H1 (cell line): ENCODE results near the gene ATP6V0E2. TPM values are rescaled to one million over a fixed set of nuclear protein-coding genes. Genes with fewer than 3 reads are reported as not detected.

Source experiments
- CTCF ChIA-PET: fragments of 300-600 bp; sonication (Branson Sonifier 250); formaldehyde crosslinking; loops from one replicate; lab custom pipeline; 2021; ENCODE audit not compliant: partially characterized antibody; lab: Charles Lee
- POLR2A ChIA-PET: fragments of 300-600 bp; sonication (Branson Sonifier 250); formaldehyde crosslinking; loops from one replicate; lab custom pipeline; 2021; ENCODE audit warnings: inconsistent platforms; ENCODE audit not compliant: partially characterized antibody; lab: Charles Lee
- DNase-seq, 2 experiments: peaks; one replicate each; pipeline versions ENCODE4 v3.0.0 to v3.0.0-alpha.2; 2010 to 2022; ENCODE audit warnings: low spot score in 2 of 2, low read depth in 1 of 2, mixed read lengths in 1 of 2
- FAIRE-seq: peaks from 2 replicates; lab custom pipeline; 2011; peaks lifted over from hg19 to GRCh38; lab: Jason Lieb, UNC
- H2AFZ ChIP-seq: 2 replicates; pipeline ENCODE4 v1.8.1; 2012; ENCODE audit warnings: low read length, inconsistent platforms
- H2AK5ac ChIP-seq: 2 replicates; pipeline ENCODE4 v1.6.1; 2013; ENCODE audit warnings: low read depth, low read length
- H2BK120ac ChIP-seq: replicated peaks from 2 replicates; pipeline ENCODE3; 2013; ENCODE audit warnings: low read depth, low read length, inconsistent platforms
- H2BK12ac ChIP-seq: 2 replicates; pipeline ENCODE4 v1.6.1; 2013; ENCODE audit warnings: low read depth, low read length
- H2BK15ac ChIP-seq: 2 replicates; pipeline ENCODE4 v1.6.1; 2013; ENCODE audit warnings: low read length
- H2BK20ac ChIP-seq: 2 replicates; pipeline ENCODE4 v1.6.1; 2013; ENCODE audit warnings: low read length
- H2BK5ac ChIP-seq: 2 replicates; pipeline ENCODE4 v1.6.1; 2013; ENCODE audit warnings: low read depth, low read length
- H3K14ac ChIP-seq: 2 replicates; pipeline ENCODE4 v1.6.1; 2013; ENCODE audit warnings: inconsistent platforms; ENCODE audit not compliant: insufficient read length
- H3K18ac ChIP-seq: 2 replicates; pipeline ENCODE4 v1.6.1; 2013; ENCODE audit warnings: low read length; ENCODE audit errors: extremely low read depth
- H3K23ac ChIP-seq: 2 replicates; pipeline ENCODE4 v1.6.1; 2013; ENCODE audit warnings: inconsistent platforms; ENCODE audit not compliant: insufficient read length
- H3K23me2 ChIP-seq: 2 replicates; pipeline ENCODE4 v1.6.1; 2013; ENCODE audit warnings: low read depth, low read length
- H3K27ac ChIP-seq: 2 replicates; pipeline ENCODE4 v1.6.1; 2011; ENCODE audit warnings: low read depth, low read length, inconsistent platforms
- H3K27me3 ChIP-seq, 4 experiments: replicated peaks in 1 of 4; 1 replicate in 1 of 4; 2 replicates in 3 of 4; pipeline versions ENCODE4 v1.6.1 to v1.8.1; 2011 to 2013; ENCODE audit warnings: low read length in 3 of 4, mild to moderate bottlenecking in 3 of 4, inconsistent platforms in 2 of 4, mixed read lengths in 2 of 4, moderate library complexity in 1 of 4; ENCODE audit not compliant: control insufficient read depth in 3 of 4, insufficient read depth in 3 of 4; ENCODE audit errors: extremely low read depth in 1 of 4
- H3K36me3 ChIP-seq, 4 experiments: 2 replicates each; pipeline versions ENCODE4 v1.6.1 to v1.8.1; 2011 to 2013; ENCODE audit warnings: mild to moderate bottlenecking in 4 of 4, low read length in 3 of 4, moderate library complexity in 2 of 4, control low read depth in 1 of 4, inconsistent platforms in 1 of 4; ENCODE audit not compliant: insufficient read depth in 4 of 4, control insufficient read depth in 2 of 4
- H3K4ac ChIP-seq: replicated peaks from 2 replicates; pipeline ENCODE3; 2013; ENCODE audit warnings: low read length, low read depth, mixed read lengths, inconsistent platforms; ENCODE audit not compliant: insufficient read length
- H3K4me1 ChIP-seq, 4 experiments: replicated peaks in 1 of 4; 1 replicate in 1 of 4; 2 replicates in 3 of 4; pipeline versions ENCODE4 v1.6.1 to v1.8.1; 2011 to 2013; ENCODE audit warnings: low read length in 3 of 4, inconsistent platforms in 2 of 4, mixed read lengths in 1 of 4; ENCODE audit not compliant: insufficient read depth in 4 of 4, control insufficient read depth in 3 of 4
- H3K4me2 ChIP-seq, 2 experiments: 2 replicates each; pipeline versions ENCODE4 v1.6.1 to v1.8.1; 2011 to 2013; ENCODE audit warnings: low read depth in 2 of 2, low read length in 2 of 2, control low read depth in 1 of 2, inconsistent platforms in 1 of 2, mild to moderate bottlenecking in 1 of 2; ENCODE audit not compliant: insufficient read depth in 1 of 2
- H3K4me3 ChIP-seq, 4 experiments: fragments of 200-600, 300-600 bp in 1 of 4; sonication (generic), shearing (Covaris generic), sonication (Bioruptor Twin) in 1 of 4; 2 replicates each; pipeline versions ENCODE4 v1.5.1 to v1.8.1; 2011 to 2016; ENCODE audit warnings: low read length in 4 of 4, low read depth in 3 of 4, control low read depth in 2 of 4, inconsistent platforms in 2 of 4, mild to moderate bottlenecking in 2 of 4, mixed read lengths in 1 of 4, moderate library complexity in 1 of 4; ENCODE audit not compliant: insufficient read depth in 2 of 4; ENCODE audit errors: extremely low read depth in 1 of 4
- H3K56ac ChIP-seq: replicated peaks from 2 replicates; pipeline ENCODE3; 2013; ENCODE audit warnings: low read depth, mild to moderate bottlenecking, mixed read lengths, low read length, inconsistent platforms; ENCODE audit not compliant: insufficient read length
- H3K79me1 ChIP-seq: 2 replicates; pipeline ENCODE4 v1.6.1; 2013; ENCODE audit warnings: low read depth, low read length, control low read depth
- H3K79me2 ChIP-seq, 2 experiments: 2 replicates each; pipeline versions ENCODE4 v1.6.1 to v1.8.1; 2012 to 2013; ENCODE audit warnings: low read length in 2 of 2, mild to moderate bottlenecking in 2 of 2, inconsistent platforms in 1 of 2; ENCODE audit not compliant: insufficient read depth in 2 of 2, control insufficient read depth in 1 of 2
- H3K9ac ChIP-seq, 4 experiments: replicated peaks in 1 of 4; 1 replicate in 1 of 4; 2 replicates in 3 of 4; pipeline versions ENCODE4 v1.6.1 to v1.8.1; 2011 to 2013; ENCODE audit warnings: low read depth in 3 of 4, low read length in 3 of 4, control low read depth in 2 of 4, mild to moderate bottlenecking in 2 of 4, moderate library complexity in 2 of 4, inconsistent platforms in 1 of 4; ENCODE audit errors: extremely low read depth in 1 of 4
- H3K9me3 ChIP-seq, 2 experiments: 2 replicates each; pipeline versions ENCODE4 v1.6.1 to v1.8.1; 2012 to 2013; ENCODE audit warnings: mild to moderate bottlenecking in 2 of 2, moderate library complexity in 2 of 2, control low read depth in 1 of 2, inconsistent platforms in 1 of 2, low read depth in 1 of 2, low read length in 1 of 2, mixed read lengths in 1 of 2; ENCODE audit not compliant: insufficient read depth in 2 of 2
- H4K20me1 ChIP-seq, 2 experiments: replicated peaks in 1 of 2; 2 replicates each; pipeline versions ENCODE3 to v1.8.1; 2011 to 2013; ENCODE audit warnings: inconsistent platforms in 2 of 2, low read length in 2 of 2, mild to moderate bottlenecking in 1 of 2; ENCODE audit not compliant: insufficient read depth in 2 of 2, control insufficient read depth in 1 of 2
- H4K5ac ChIP-seq: 2 replicates; pipeline ENCODE4 v1.6.1; 2013; ENCODE audit warnings: low read length, low read depth, mixed read lengths, inconsistent platforms; ENCODE audit not compliant: insufficient read length
- H4K8ac ChIP-seq: 2 replicates; pipeline ENCODE4 v1.8.0; 2013; ENCODE audit warnings: mild to moderate bottlenecking, moderate library complexity, low read length, inconsistent platforms; ENCODE audit not compliant: insufficient read depth; ENCODE audit errors: extremely low read depth
- H4K91ac ChIP-seq: replicated peaks from 2 replicates; pipeline ENCODE3; 2013; ENCODE audit warnings: low read length, mixed read lengths, inconsistent platforms; ENCODE audit not compliant: insufficient read length
- CHD2 ChIP-seq: IDR thresholded peaks from 2 replicates; pipeline ENCODE4 v1.6.1; 2012; ENCODE audit warnings: low read length, improper control_type of control experiment
- CTBP2 ChIP-seq: IDR thresholded peaks from 2 replicates; pipeline ENCODE4 v1.7.0; 2011; ENCODE audit warnings: borderline replicate concordance, mild to moderate bottlenecking, moderate library complexity, mixed read lengths, low read length; ENCODE audit not compliant: insufficient read depth, insufficient read length
- CTCF ChIP-seq, 3 experiments: IDR thresholded peaks; 1 replicate in 2 of 3; 2 replicates in 1 of 3; pipeline versions ENCODE4 v1.5.1 to v1.6.1; 2011; ENCODE audit warnings: low read length in 3 of 3, mild to moderate bottlenecking in 3 of 3, inconsistent platforms in 2 of 3, low read depth in 1 of 3, moderate library complexity in 1 of 3; ENCODE audit not compliant: insufficient read depth in 1 of 3; ENCODE audit errors: control extremely low read depth in 1 of 3
- GABPA ChIP-seq: IDR thresholded peaks from 2 replicates; pipeline ENCODE4 v1.6.1; 2011; ENCODE audit warnings: mild to moderate bottlenecking, low read length, moderate library complexity, borderline replicate concordance; ENCODE audit not compliant: insufficient read depth
- RAD21 ChIP-seq, 2 experiments: IDR thresholded peaks in 1 of 2; conservative IDR thresholded peaks in 1 of 2; 2 replicates each; pipeline ENCODE4 v1.6.1; 2011; ENCODE audit warnings: low read depth in 2 of 2, low read length in 2 of 2, improper control_type of control experiment in 1 of 2, inconsistent platforms in 1 of 2, mild to moderate bottlenecking in 1 of 2, moderate library complexity in 1 of 2
- RNF2 ChIP-seq: fragments of 200-900, 300-1000 bp; sonication (generic); IDR thresholded peaks from 2 replicates; pipeline ENCODE4 v1.7.1; 2016; ENCODE audit warnings: borderline replicate concordance, low read depth, mild to moderate bottlenecking, antibody characterized with exemption, low read length; ENCODE audit not compliant: poor library complexity, severe bottlenecking; ENCODE audit errors: missing control alignments
- RXRA ChIP-seq: IDR thresholded peaks from 2 replicates; pipeline ENCODE4 v1.6.1; 2011; ENCODE audit warnings: low read depth, mild to moderate bottlenecking, low read length, moderate library complexity; ENCODE audit not compliant: insufficient read depth
- SIRT6 ChIP-seq: IDR thresholded peaks from one replicate; pipeline ENCODE4 v1.7.1; 2012; ENCODE audit warnings: low read length, inconsistent platforms
- SP4 ChIP-seq: IDR thresholded peaks from 2 replicates; pipeline ENCODE4 v1.6.1; 2012; ENCODE audit warnings: low read length, inconsistent platforms
- ZNF274 ChIP-seq: IDR thresholded peaks from 2 replicates; pipeline ENCODE4 v1.7.0; 2012; ENCODE audit warnings: low read length, borderline replicate concordance; ENCODE audit errors: extremely low read depth
- WGBS, 2 experiments: shearing (Covaris generic) in 1 of 2; methylation state at CpG; one replicate each; pipeline versions ENCODE4 v1.1.6 to v1.1.7; 2013 to 2015; ENCODE audit warnings: low lambda C conversion rate in 2 of 2, mixed read lengths in 2 of 2, inconsistent platforms in 1 of 2, low coverage in 1 of 2, missing lambda C conversion rate in 1 of 2; ENCODE audit not compliant: insufficient replicate concordance in 2 of 2, insufficient coverage in 1 of 2, insufficient read length in 1 of 2; ENCODE audit errors: extremely low coverage in 1 of 2, missing lambda C conversion rate in 1 of 2; 5-methylcytosine and 5-hydroxymethylcytosine counted together
- polyA plus RNA-seq, 7 experiments: library from polyadenylated mRNA; depleted of rRNA in 3 of 7; stranded (reverse) in 5 of 7; unstranded in 2 of 7; fragments of >200 nt in 5 of 7; fragments of 200-250 nt in 2 of 7; gene quantifications; 1 replicate in 5 of 7; 2 replicates in 1 of 7; 4 replicates in 1 of 7; pipeline versions ENCODE4 v1.2.1 to v1.2.3, GENCODE V29; 2011 to 2013; ENCODE audit warnings: missing spikeins in 2 of 7, mixed read lengths in 2 of 7
- total RNA-seq: library from RNA; stranded (reverse); fragmentation: NEBNext Ultra II Directional; extraction: Animal tissue kit (Norgen Biotek cat#: 25700); gene quantifications from 2 replicates; pipeline ENCODE4 v1.2.1, GENCODE V29; 2021

ATP6V0E2 gene
- total and polyA plus RNA-seq, 2 of the 8 experiments (the other 6 are each of a cell fraction or from before 2014, with no cell fraction given) = 26.1 to 47.9 TPM

GRCh38 chr7:149849174-149849573, 24.6 kb upstream of the ATP6V0E2 start:
- peaks cover 0 to 2% (median 2%) of the 10 kb centered on the region in 4 experiments; a peak in 2 of 7 replicates for H3K4me1 ChIP-seq
- 72% methylated on average over 6 of the region's 6 CpGs; no CpG with 5 or more reads in 1 of the 2 experiments for WGBS, 2 experiments
- no peak for DNase-seq
- H2BK120ac ChIP-seq = no peak overlapping the region
- H3K23me2 ChIP-seq = no peaks in the 10 kb centered on the region
- FAIRE-seq = peak; percentile 77
- no peak overlapping the region for H3K4me2 ChIP-seq
- ChIA-PET POLR2A (interaction anchor here (1.1 to 1.3 kb wide), 2 partner anchors 10 kb away, joined by 3 to 14 read pairs; partner anchors contain the start of gene ZNF862), CTCF (interaction anchor here (0.6 to 13.8 kb wide), 26 partner anchors 10 to 186 kb away, joined by 3 to 209 read pairs (median 7); partner anchors contain the start of gene ZNF862)
- H3K9ac ChIP-seq = no peak overlapping the region
- H3K36me3 ChIP-seq = no peaks in the 10 kb centered on the region
- no peak overlapping the region for H3K14ac ChIP-seq
- no peak overlapping the region for H2AK5ac ChIP-seq
- no peak overlapping the region for H2BK5ac ChIP-seq
- no peak overlapping the region for H4K8ac ChIP-seq
- H3K9me3 ChIP-seq = no peaks in the 10 kb centered on the region
- H3K79me1 ChIP-seq = no peaks in the 10 kb centered on the region
- H3K27ac ChIP-seq = no peak overlapping the region
- no peak overlapping the region for H4K5ac ChIP-seq
- H3K4me3 ChIP-seq = no peak overlapping the region
- no peak overlapping the region for H3K23ac ChIP-seq
- no peak overlapping the region for H2AFZ ChIP-seq
- no peaks in the 10 kb centered on the region for H3K27me3 ChIP-seq
- no peak overlapping the region for H3K18ac ChIP-seq
- no peak overlapping the region for H2BK15ac ChIP-seq
- H4K20me1 ChIP-seq = no peaks in the 10 kb centered on the region
- no peak overlapping the region for H3K4ac ChIP-seq
- no peak overlapping the region for H3K56ac ChIP-seq
- H4K91ac ChIP-seq = no peak overlapping the region
- no peak overlapping the region for H2BK12ac ChIP-seq
- H2BK20ac ChIP-seq = no peak overlapping the region
- no peaks in the 10 kb centered on the region for H3K79me2 ChIP-seq
- TF ChIP-seq SP4 = no peak
- no peak for TF ChIP-seq CTBP2
- no peak for TF ChIP-seq RNF2
- no peak for TF ChIP-seq GABPA
- no peak for TF ChIP-seq SIRT6
- TF ChIP-seq CHD2 = no peak
- TF ChIP-seq RAD21 (IDR thresholded peaks at IDR 0.05 in 1 of 2, conservative IDR thresholded peaks at IDR 0.05 in 1 of 2; ENCODE audit: low read depth in 2 of 2, low read length in 2 of 2) = peak; percentile 73 to 85
- TF ChIP-seq CTCF (IDR thresholded peaks at IDR 0.05; ENCODE audit: control extremely low read depth in 1 of 3, insufficient read depth in 1 of 3, low read depth in 1 of 3, low read length in 3 of 3) = peak; percentile 50 to 77 (median 69)
- TF ChIP-seq RXRA = no peak
- no peak for TF ChIP-seq ZNF274
